Lung (tissue), 12 donors: Measurements from ENCODE around the gene PALLD. TPM values are rescaled to one million over a fixed set of nuclear protein-coding genes. Genes with fewer than 3 reads are reported as not detected.
"Not testable (repeated sequence)": the region's sequence is repeated elsewhere in the genome, so short reads cannot be mapped to it uniquely, and the experiment has no call there.

ENCODE experiments used
- ATAC-seq: fragments of 200-7000 bp; cut with Tn5 transposase; one replicate; pipeline ENCODE4 v1.9.1; 2020; ENCODE audit warnings: moderate number of reproducible peaks; ENCODE audit not compliant: insufficient read depth, low FRiP score
- DNase-seq, 3 donors: peaks; one replicate each; pipeline ENCODE4 v3.0.0-alpha.2; 2013 to 2017
- H3K27ac ChIP-seq, 2 donors: one replicate each; pipeline ENCODE4 v1.5.1; 2013; ENCODE audit warnings: mild to moderate bottlenecking in 2 of 2, moderate library complexity in 2 of 2, control low read depth in 1 of 2, inconsistent platforms in 1 of 2, low read depth in 1 of 2, low read length in 1 of 2
- H3K27me3 ChIP-seq, 3 donors: one replicate each; pipeline ENCODE4 v1.5.1; 2013; ENCODE audit warnings: low read length in 2 of 3; ENCODE audit not compliant: control insufficient read depth in 3 of 3, insufficient read depth in 3 of 3
- H3K36me3 ChIP-seq, 4 donors: one replicate each; pipeline ENCODE4 v1.5.1; 2013; ENCODE audit warnings: low read length in 4 of 4, mild to moderate bottlenecking in 1 of 4, moderate library complexity in 1 of 4; ENCODE audit not compliant: control insufficient read depth in 4 of 4, insufficient read depth in 4 of 4
- H3K4me1 ChIP-seq, 5 donors: one replicate each; pipeline ENCODE4 v1.5.1; 2013; ENCODE audit warnings: low read length in 5 of 5, mild to moderate bottlenecking in 2 of 5, moderate library complexity in 1 of 5; ENCODE audit not compliant: control insufficient read depth in 5 of 5, insufficient read depth in 5 of 5
- H3K4me3 ChIP-seq: one replicate; pipeline ENCODE4 v1.5.1; 2013; ENCODE audit warnings: mild to moderate bottlenecking, control low read depth, moderate library complexity
- H3K9ac ChIP-seq, 2 donors: one replicate each; pipeline ENCODE4 v1.5.1; 2013; ENCODE audit warnings: low read length in 2 of 2, control low read depth in 1 of 2; ENCODE audit not compliant: insufficient read depth in 1 of 2
- H3K9me3 ChIP-seq, 4 donors: one replicate each; pipeline ENCODE4 v1.5.1; 2013; ENCODE audit warnings: low read length in 3 of 4, mild to moderate bottlenecking in 1 of 4, moderate library complexity in 1 of 4; ENCODE audit not compliant: control insufficient read depth in 4 of 4, insufficient read depth in 3 of 4
- WGBS, 2 donors: extraction: QIAGEN DNeasy Blood & Tissue Kit; methylation state at CpG; one replicate each; pipeline ENCODE4 v1.1.7; 2013; 5-methylcytosine and 5-hydroxymethylcytosine counted together
- polyA plus RNA-seq, 2 donors: library from polyadenylated mRNA; stranded (reverse); fragments of 200-250 nt; gene quantifications; one replicate each; pipeline ENCODE4 v1.2.1, GENCODE V29; 2013
- total RNA-seq, 2 donors: library from RNA; depleted of rRNA in 1 of 2; stranded (reverse); fragments of >200 nt in 1 of 2; gene quantifications; one replicate each; pipeline ENCODE4 v1.2.1, GENCODE V29; 2014 to 2021
- TF ChIP-seq, protein P1 (sequence below): IDR thresholded peaks from 2 replicates; pipeline ENCODE4 v1.5.1; 2012; ENCODE audit warnings: mild to moderate bottlenecking; ENCODE audit errors: control extremely low read depth, extremely low read depth
- donor health status: control.
- donor health status: control.
- donor health status: Bipolar disorder and iron deficiency.
- donor health status: healthy.
- donor health status: DM: yes; HTN: yes; CAD: no.

Gene PALLD
- total and polyA plus RNA-seq, 4 donors = 20.7 to 139 (median 63.0) TPM

DNA sequence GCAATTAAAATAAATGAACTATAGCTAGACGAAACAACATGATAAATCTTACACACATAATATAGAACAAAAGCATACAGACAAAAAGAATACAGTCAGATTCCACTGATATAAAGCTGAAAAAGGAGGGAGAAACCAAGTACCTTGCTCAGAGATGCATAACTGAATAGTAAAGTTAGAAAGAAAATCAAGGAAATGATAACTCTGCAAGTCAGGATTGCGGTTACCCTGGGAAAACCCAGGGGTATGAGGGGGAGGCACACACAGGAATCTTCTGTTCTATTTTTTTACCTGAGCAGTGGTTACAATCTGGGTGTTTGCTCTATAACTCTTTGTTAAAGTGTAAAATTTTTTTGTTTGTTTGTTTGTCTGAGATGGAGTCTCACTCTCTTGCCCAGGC is 304.1 kb downstream of the PALLD start:
- Histone ChIP-seq H3K9me3 (no peaks in the 10 kb centered on the region), H3K27me3 (no peaks in the 10 kb centered on the region), H3K9ac (no peak overlapping the region), H3K4me3 (no peak overlapping the region), H3K4me1 (peaks cover 0 to 13% (median 1%) of the 10 kb centered on the region in 5 donors), H3K36me3 (no peaks in the 10 kb centered on the region), H3K27ac (no peak overlapping the region)
- TF ChIP-seq, protein P1, sequence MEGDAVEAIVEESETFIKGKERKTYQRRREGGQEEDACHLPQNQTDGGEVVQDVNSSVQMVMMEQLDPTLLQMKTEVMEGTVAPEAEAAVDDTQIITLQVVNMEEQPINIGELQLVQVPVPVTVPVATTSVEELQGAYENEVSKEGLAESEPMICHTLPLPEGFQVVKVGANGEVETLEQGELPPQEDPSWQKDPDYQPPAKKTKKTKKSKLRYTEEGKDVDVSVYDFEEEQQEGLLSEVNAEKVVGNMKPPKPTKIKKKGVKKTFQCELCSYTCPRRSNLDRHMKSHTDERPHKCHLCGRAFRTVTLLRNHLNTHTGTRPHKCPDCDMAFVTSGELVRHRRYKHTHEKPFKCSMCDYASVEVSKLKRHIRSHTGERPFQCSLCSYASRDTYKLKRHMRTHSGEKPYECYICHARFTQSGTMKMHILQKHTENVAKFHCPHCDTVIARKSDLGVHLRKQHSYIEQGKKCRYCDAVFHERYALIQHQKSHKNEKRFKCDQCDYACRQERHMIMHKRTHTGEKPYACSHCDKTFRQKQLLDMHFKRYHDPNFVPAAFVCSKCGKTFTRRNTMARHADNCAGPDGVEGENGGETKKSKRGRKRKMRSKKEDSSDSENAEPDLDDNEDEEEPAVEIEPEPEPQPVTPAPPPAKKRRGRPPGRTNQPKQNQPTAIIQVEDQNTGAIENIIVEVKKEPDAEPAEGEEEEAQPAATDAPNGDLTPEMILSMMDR = no peak
- no peak for ATAC-seq
- no peak for DNase-seq
- WGBS, 2 donors = 91 to 93% methylated on average over 2 of the region's 2 CpGs

DNA sequence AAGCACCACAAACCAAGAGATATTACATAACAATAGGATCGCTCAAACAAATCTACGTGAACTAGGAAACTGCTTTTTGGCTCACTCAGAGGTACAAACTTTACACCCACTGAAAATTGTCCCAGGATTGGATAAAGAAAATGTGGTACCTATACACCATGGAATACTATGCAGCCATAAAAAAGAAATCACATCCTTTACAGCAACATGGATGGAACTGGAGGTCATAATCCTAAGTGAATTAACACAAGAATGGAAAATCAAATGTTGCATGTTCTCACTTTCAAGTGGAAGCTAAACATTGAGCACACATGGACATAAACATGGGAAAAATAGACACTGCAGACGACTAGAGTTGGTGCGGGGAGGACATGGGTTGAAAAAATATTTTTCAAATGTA is 305.4 kb downstream of the PALLD start:
- WGBS, 2 donors = 94 to 96% methylated on average over 4 of the region's 4 CpGs
- TF ChIP-seq, protein P1 = no peak

DNA sequence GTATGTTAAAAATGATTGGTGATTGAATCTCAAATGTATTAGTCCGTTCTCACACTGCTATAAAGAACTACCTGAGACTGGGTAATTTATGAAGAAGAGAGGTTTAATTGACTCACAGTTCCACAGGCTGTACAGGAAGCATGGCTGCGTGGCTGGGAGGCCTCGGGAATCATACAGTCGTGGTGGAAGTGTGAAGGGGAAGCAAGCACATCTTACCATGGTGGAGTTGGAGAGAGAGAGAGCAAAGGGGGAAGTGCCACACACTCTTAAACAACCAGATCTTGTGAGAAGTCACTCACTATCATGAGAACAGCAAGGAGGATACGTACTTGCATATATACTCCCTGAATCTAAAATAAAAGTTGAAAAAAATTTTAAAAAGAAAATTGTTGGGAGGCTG is 306.2 kb downstream of the PALLD start:
- H3K36me3 ChIP-seq, H3K9ac ChIP-seq, H3K4me1 ChIP-seq, H3K27ac ChIP-seq, H3K4me3 ChIP-seq, H3K27me3 ChIP-seq, H3K9me3 ChIP-seq, DNase-seq: not testable (repeated sequence)
- WGBS, 2 donors = 36 to 71% methylated on average over 5 of the region's 5 CpGs
- ATAC-seq = peak; percentile 27

More for the DNA sequence above, 305.4 kb downstream of the PALLD start:
- no peaks in the 10 kb centered on the region for H3K36me3 ChIP-seq
- ATAC-seq = no peak
- DNase-seq = no peak
- peaks cover 0 to 11% (median 4%) of the 10 kb centered on the region in 5 donors for H3K4me1 ChIP-seq
- H3K9me3 ChIP-seq = no peaks in the 10 kb centered on the region
- no peak overlapping the region for H3K9ac ChIP-seq
- H3K4me3 ChIP-seq = no peak overlapping the region
- H3K27ac ChIP-seq = no peak overlapping the region
- no peaks in the 10 kb centered on the region for H3K27me3 ChIP-seq

DNA sequence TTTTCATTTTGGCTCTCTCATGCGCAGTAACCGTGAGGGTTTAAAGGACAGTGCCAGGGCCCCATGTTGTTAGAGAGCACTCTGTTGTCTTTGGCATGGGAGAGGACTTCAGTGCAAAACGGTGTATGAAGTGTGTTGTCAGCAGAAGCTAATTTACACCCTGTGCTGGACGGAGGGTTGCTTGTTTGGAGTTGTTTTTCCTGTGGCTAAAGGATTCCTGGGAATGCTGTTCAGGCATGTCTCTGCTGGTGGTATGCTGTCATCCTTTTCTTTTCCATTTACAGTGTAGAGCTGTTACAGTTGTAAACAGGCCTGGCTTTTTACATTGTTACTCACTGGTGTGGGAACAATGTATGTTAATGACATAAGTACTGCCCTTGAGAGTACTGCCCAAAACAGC is 306.9 kb downstream of the PALLD start:
- Histone ChIP-seq H3K27ac (peak overlapping the region in 1 of 2 donors; percentile 22), H3K36me3 (no peaks in the 10 kb centered on the region), H3K4me1 (peaks cover 0 to 5% (median 0%) of the 10 kb centered on the region in 5 donors), H3K27me3 (no peaks in the 10 kb centered on the region), H3K9ac (no peak overlapping the region), H3K9me3 (no peaks in the 10 kb centered on the region), H3K4me3 (no peak overlapping the region)
- no peak for ATAC-seq
- peak; percentile 23 to 60 (median 54) for DNase-seq
- TF ChIP-seq, protein P1 = no peak
- 79 to 89% methylated on average over 4 of the region's 4 CpGs for WGBS, 2 donors
